HepG2 (cell line): ENCODE data around the gene RSRC2. TPM values are rescaled to one million over a fixed set of nuclear protein-coding genes. Genes with fewer than 3 reads are reported as not detected.

Experiments
- AGO2 ChIP-seq: fragments of 200-400 bp; formaldehyde crosslinking; optimal IDR thresholded peaks from 2 replicates; pipeline ENCODE3; 2017; ENCODE audit warnings: mild to moderate bottlenecking, low read depth, low read length, moderate library complexity
- ERF ChIP-seq: IDR thresholded peaks from 2 replicates; pipeline ENCODE4 v1.6.1; 2018; ENCODE audit warnings: missing biosample characterization, missing genetic modification reagents
- GATAD1 ChIP-seq: IDR thresholded peaks from 2 replicates; pipeline ENCODE4 v1.6.1; 2016; ENCODE audit warnings: missing genetic modification reagents, missing compliant biosample characterization
- HNF4G ChIP-seq, 2 experiments: sonication (generic) in 1 of 2; formaldehyde crosslinking in 1 of 2; IDR thresholded peaks; 2 replicates each; pipeline versions ENCODE4 v1.4.0 to v1.6.1; 2011 to 2020; ENCODE audit warnings: borderline replicate concordance in 2 of 2, low read depth in 2 of 2, mild to moderate bottlenecking in 2 of 2, low read length in 1 of 2, missing genetic modification reagents in 1 of 2, moderate library complexity in 1 of 2
- HNRNPL ChIP-seq: fragments of 200-400 bp; formaldehyde crosslinking; IDR thresholded peaks from 2 replicates; pipeline ENCODE4 v1.6.1; 2017; ENCODE audit warnings: mild to moderate bottlenecking, low read depth, low read length
- KAT7 ChIP-seq: IDR thresholded peaks from 2 replicates; pipeline ENCODE4 v1.6.1; 2018; ENCODE audit warnings: borderline replicate concordance, missing compliant biosample characterization
- KLF13 ChIP-seq: sonication (generic); formaldehyde crosslinking; IDR thresholded peaks from 2 replicates; pipeline ENCODE4 v1.4.0; 2020; ENCODE audit warnings: mild to moderate bottlenecking, missing genetic modification reagents
- MZF1 ChIP-seq: sonication (generic); formaldehyde crosslinking; IDR thresholded peaks from 2 replicates; pipeline ENCODE4 v1.8.1; 2023; ENCODE audit warnings: mild to moderate bottlenecking, missing genetic modification reagents, borderline replicate concordance
- NFATC3 ChIP-seq: sonication (generic); formaldehyde crosslinking; IDR thresholded peaks from 2 replicates; pipeline ENCODE4 v1.5.1; 2020; ENCODE audit warnings: mild to moderate bottlenecking, missing genetic modification reagents
- RBM22 ChIP-seq: fragments of 200-400 bp; formaldehyde crosslinking; optimal IDR thresholded peaks from 2 replicates; pipeline ENCODE3; 2017; ENCODE audit warnings: mild to moderate bottlenecking, low read length, moderate library complexity
- STAG1 ChIP-seq: sonication (generic); formaldehyde crosslinking; IDR thresholded peaks from 2 replicates; pipeline ENCODE4 v1.4.0; 2020; ENCODE audit warnings: missing genetic modification reagents
- TGIF2 ChIP-seq: IDR thresholded peaks from 2 replicates; pipeline ENCODE4 v1.6.1; 2016; ENCODE audit warnings: control low read depth, missing compliant biosample characterization
- ZC3H4 ChIP-seq: sonication (generic); formaldehyde crosslinking; IDR thresholded peaks from 2 replicates; pipeline ENCODE4 v1.4.0; 2020; ENCODE audit warnings: missing genetic modification reagents, borderline replicate concordance
- ZFY ChIP-seq: sonication (generic); formaldehyde crosslinking; IDR thresholded peaks from 2 replicates; pipeline ENCODE4 v1.4.0; 2020; ENCODE audit warnings: missing genetic modification reagents
- ZNF350 ChIP-seq: sonication (generic); formaldehyde crosslinking; IDR thresholded peaks from 2 replicates; pipeline ENCODE4 v1.4.0; 2020; ENCODE audit warnings: mild to moderate bottlenecking, low read depth, missing genetic modification reagents, borderline replicate concordance
- ZNF589 ChIP-seq: sonication (generic); formaldehyde crosslinking; conservative IDR thresholded peaks from 2 replicates; pipeline ENCODE4 v1.8.0; 2022; ENCODE audit warnings: mild to moderate bottlenecking, moderate library complexity, missing genetic modification reagents
- ZSCAN22 ChIP-seq: sonication (generic); formaldehyde crosslinking; IDR thresholded peaks from 2 replicates; pipeline ENCODE4 v1.4.0; 2020; ENCODE audit warnings: mild to moderate bottlenecking, missing genetic modification reagents
- polyA plus RNA-seq, 8 experiments: library from polyadenylated mRNA; depleted of rRNA in 3 of 8; stranded (reverse) in 7 of 8; unstranded in 1 of 8; fragments of >200 nt; fragmentation: Illumina TruSeq in 4 of 8; extraction: Trizol in 4 of 8; gene quantifications; 2 replicates each; pipeline versions ENCODE4 v1.2.1 to v1.2.3, GENCODE V29; 2011 to 2016; ENCODE audit warnings: low read depth in 4 of 8, missing spikeins in 1 of 8, mixed read lengths in 1 of 8; ENCODE audit not compliant: insufficient read depth in 1 of 8
- total RNA-seq, 5 experiments: library from RNA; depleted of rRNA; stranded (reverse); fragments of >200 nt; fragmentation: Illumina TruSeq; extraction: Trizol; gene quantifications; 2 replicates each; pipeline ENCODE4 v1.2.3, GENCODE V29; 2016; ENCODE audit warnings: low read depth in 1 of 5
- TF ChIP-seq, protein P1 (sequence below): sonication (generic); formaldehyde crosslinking; IDR thresholded peaks from 2 replicates; pipeline ENCODE4 v1.8.1; 2022; ENCODE audit warnings: low read depth, mild to moderate bottlenecking, missing genetic modification reagents
- TF ChIP-seq, protein P2 (sequence below): IDR thresholded peaks from 2 replicates; pipeline ENCODE4 v1.6.1; 2016; ENCODE audit warnings: missing genetic modification reagents, missing compliant biosample characterization
- TF ChIP-seq, protein P3 (sequence below): sonication (generic); formaldehyde crosslinking; IDR thresholded peaks from 2 replicates; pipeline ENCODE4 v1.5.0; 2020; ENCODE audit warnings: missing genetic modification reagents
- TF ChIP-seq, protein P4 (sequence below): sonication (generic); formaldehyde crosslinking; IDR thresholded peaks from 2 replicates; pipeline ENCODE4 v1.9.0; 2021; ENCODE audit warnings: missing genetic modification reagents, borderline replicate concordance
- TF ChIP-seq, protein P5 (sequence below): sonication (generic); formaldehyde crosslinking; IDR thresholded peaks from 2 replicates; pipeline ENCODE4 v1.5.1; 2020; ENCODE audit warnings: mild to moderate bottlenecking, moderate library complexity, missing genetic modification reagents

Gene RSRC2
- total and polyA plus RNA-seq, 2 of the 13 experiments (the other 11 are each of a cell fraction or from before 2014, with no cell fraction given) = 31.4 to 77.8 TPM

DNA sequence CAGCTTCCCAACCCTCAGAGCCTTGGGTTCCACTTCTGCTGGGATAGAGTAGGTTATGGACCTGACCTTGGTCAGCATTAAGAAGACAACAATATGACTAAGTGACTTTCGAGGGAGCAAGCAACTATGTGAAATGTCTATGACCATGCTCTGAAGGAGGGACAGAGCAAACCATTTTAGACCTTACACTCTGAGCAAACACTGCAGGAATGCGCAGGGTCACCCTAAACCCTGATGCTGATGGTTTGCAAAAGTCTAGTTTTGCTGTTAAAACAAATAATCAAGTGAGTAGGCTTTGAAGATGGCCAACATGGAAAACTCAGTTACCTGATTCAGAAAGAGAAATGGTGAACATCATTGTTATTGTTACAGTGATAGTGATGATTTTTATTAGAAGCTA lies 34.7 kb downstream of the RSRC2 start (continued):
- TF ChIP-seq, protein P1, sequence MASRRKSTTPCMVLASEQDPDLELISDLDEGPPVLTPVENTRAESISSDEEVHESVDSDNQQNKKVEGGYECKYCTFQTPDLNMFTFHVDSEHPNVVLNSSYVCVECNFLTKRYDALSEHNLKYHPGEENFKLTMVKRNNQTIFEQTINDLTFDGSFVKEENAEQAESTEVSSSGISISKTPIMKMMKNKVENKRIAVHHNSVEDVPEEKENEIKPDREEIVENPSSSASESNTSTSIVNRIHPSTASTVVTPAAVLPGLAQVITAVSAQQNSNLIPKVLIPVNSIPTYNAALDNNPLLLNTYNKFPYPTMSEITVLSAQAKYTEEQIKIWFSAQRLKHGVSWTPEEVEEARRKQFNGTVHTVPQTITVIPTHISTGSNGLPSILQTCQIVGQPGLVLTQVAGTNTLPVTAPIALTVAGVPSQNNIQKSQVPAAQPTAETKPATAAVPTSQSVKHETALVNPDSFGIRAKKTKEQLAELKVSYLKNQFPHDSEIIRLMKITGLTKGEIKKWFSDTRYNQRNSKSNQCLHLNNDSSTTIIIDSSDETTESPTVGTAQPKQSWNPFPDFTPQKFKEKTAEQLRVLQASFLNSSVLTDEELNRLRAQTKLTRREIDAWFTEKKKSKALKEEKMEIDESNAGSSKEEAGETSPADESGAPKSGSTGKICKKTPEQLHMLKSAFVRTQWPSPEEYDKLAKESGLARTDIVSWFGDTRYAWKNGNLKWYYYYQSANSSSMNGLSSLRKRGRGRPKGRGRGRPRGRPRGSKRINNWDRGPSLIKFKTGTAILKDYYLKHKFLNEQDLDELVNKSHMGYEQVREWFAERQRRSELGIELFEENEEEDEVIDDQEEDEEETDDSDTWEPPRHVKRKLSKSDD (CRISPR knock-in tag) = no peak; the same call in 1 of the 2 replicates
- TF ChIP-seq KAT7 (CRISPR knock-in tag) (no peak), ERF (peak; percentile 60; the same call in 1 of the 2 replicates), KLF13 (CRISPR knock-in tag) (no peak), ZSCAN22 (no peak), ZC3H4 (no peak), HNF4G (IDR thresholded peaks at IDR 0.05; ENCODE audit: borderline replicate concordance, low read depth, low read length) (peak; percentile 56; the same call in 1 of the 2 replicates), HNF4G (CRISPR knock-in tag; IDR thresholded peaks at IDR 0.05; ENCODE audit: borderline replicate concordance, low read depth) (no peak), GATAD1 (CRISPR knock-in tag) (peak; percentile 37; the same call in 1 of the 2 replicates), NFATC3 (CRISPR knock-in tag) (no peak), STAG1 (CRISPR knock-in tag) (no peak), HNRNPL (no peak), AGO2 (no peak), ZNF589 (CRISPR knock-in tag) (no peak), TGIF2 (CRISPR knock-in tag) (no peak), ZFY (CRISPR knock-in tag) (no peak), RBM22 (no peak), MZF1 (no peak), ZNF350 (CRISPR knock-in tag) (no peak)
- TF ChIP-seq, protein P2, sequence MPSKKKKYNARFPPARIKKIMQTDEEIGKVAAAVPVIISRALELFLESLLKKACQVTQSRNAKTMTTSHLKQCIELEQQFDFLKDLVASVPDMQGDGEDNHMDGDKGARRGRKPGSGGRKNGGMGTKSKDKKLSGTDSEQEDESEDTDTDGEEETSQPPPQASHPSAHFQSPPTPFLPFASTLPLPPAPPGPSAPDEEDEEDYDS (CRISPR knock-in tag) = peak; percentile 36; the same call in 1 of the 2 replicates
- TF ChIP-seq, protein P3, sequence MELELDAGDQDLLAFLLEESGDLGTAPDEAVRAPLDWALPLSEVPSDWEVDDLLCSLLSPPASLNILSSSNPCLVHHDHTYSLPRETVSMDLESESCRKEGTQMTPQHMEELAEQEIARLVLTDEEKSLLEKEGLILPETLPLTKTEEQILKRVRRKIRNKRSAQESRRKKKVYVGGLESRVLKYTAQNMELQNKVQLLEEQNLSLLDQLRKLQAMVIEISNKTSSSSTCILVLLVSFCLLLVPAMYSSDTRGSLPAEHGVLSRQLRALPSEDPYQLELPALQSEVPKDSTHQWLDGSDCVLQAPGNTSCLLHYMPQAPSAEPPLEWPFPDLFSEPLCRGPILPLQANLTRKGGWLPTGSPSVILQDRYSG = no peak
- TF ChIP-seq, protein P4, sequence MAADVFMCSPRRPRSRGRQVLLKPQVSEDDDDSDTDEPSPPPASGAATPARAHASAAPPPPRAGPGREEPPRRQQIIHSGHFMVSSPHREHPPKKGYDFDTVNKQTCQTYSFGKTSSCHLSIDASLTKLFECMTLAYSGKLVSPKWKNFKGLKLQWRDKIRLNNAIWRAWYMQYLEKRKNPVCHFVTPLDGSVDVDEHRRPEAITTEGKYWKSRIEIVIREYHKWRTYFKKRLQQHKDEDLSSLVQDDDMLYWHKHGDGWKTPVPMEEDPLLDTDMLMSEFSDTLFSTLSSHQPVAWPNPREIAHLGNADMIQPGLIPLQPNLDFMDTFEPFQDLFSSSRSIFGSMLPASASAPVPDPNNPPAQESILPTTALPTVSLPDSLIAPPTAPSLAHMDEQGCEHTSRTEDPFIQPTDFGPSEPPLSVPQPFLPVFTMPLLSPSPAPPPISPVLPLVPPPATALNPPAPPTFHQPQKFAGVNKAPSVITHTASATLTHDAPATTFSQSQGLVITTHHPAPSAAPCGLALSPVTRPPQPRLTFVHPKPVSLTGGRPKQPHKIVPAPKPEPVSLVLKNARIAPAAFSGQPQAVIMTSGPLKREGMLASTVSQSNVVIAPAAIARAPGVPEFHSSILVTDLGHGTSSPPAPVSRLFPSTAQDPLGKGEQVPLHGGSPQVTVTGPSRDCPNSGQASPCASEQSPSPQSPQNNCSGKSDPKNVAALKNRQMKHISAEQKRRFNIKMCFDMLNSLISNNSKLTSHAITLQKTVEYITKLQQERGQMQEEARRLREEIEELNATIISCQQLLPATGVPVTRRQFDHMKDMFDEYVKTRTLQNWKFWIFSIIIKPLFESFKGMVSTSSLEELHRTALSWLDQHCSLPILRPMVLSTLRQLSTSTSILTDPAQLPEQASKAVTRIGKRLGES (CRISPR knock-in tag) = no peak
- TF ChIP-seq, protein P5, sequence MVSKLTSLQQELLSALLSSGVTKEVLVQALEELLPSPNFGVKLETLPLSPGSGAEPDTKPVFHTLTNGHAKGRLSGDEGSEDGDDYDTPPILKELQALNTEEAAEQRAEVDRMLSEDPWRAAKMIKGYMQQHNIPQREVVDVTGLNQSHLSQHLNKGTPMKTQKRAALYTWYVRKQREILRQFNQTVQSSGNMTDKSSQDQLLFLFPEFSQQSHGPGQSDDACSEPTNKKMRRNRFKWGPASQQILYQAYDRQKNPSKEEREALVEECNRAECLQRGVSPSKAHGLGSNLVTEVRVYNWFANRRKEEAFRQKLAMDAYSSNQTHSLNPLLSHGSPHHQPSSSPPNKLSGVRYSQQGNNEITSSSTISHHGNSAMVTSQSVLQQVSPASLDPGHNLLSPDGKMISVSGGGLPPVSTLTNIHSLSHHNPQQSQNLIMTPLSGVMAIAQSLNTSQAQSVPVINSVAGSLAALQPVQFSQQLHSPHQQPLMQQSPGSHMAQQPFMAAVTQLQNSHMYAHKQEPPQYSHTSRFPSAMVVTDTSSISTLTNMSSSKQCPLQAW = no peak
